ENCODE measurements around the gene IL10RA.
A peak's percentile ranks its signal among the peaks of the same experiment; 100 is the strongest.
"Not testable (repeated sequence)": the region's sequence is repeated elsewhere in the genome, so short reads cannot be mapped to it uniquely, and the experiment has no call there.

The IL10RA gene

GRCh38 chr11:117993988-117994745, 8.0 kb downstream of the IL10RA start:
- DNase-seq = peak; percentile 40

GRCh38 chr11:117995472-117995871, 9.3 kb downstream of the IL10RA start:
- DNase-seq = no peak

- DNase-seq = no peak
Observed at GRCh38 chr11:117996058-117996457, 9.9 kb downstream of the IL10RA start.

GRCh38 chr11:117997406-117997805, 11.2 kb downstream of the IL10RA start:
- no peak for DNase-seq

- DNase-seq = no peak
Observed at GRCh38 chr11:117997823-117998579, 11.8 kb downstream of the IL10RA start.

- DNase-seq = no peak
Observed at GRCh38 chr11:117998664-117999353, 12.6 kb downstream of the IL10RA start.

- DNase-seq = no peak
Observed at GRCh38 chr11:117999354-117999993, 13.3 kb downstream of the IL10RA start.

GRCh38 chr11:118000067-118000849, 14.1 kb downstream of the IL10RA start:
- DNase-seq = no peak

- no peak for DNase-seq
Observed at GRCh38 chr11:118000850-118001228, 14.6 kb downstream of the IL10RA start.

- no peak for DNase-seq
Observed at GRCh38 chr11:118001494-118001971, 15.3 kb downstream of the IL10RA start.

GRCh38 chr11:118002010-118002540, 15.9 kb downstream of the IL10RA start:
- DNase-seq = no peak

- no peak for DNase-seq
Observed at GRCh38 chr11:118002541-118003423, 16.6 kb downstream of the IL10RA start.

GRCh38 chr11:118003456-118003855, 17.3 kb downstream of the IL10RA start:
- no peak for DNase-seq

GRCh38 chr11:118004543-118005223, 18.5 kb downstream of the IL10RA start:
- no peak for DNase-seq

- no peak for DNase-seq
Observed at GRCh38 chr11:118005224-118006152, 19.3 kb downstream of the IL10RA start.

- DNase-seq = no peak
Observed at GRCh38 chr11:118006153-118006534, 19.9 kb downstream of the IL10RA start.

- DNase-seq = no peak
Observed at GRCh38 chr11:118007040-118007439, 20.8 kb downstream of the IL10RA start.

GRCh38 chr11:118007563-118008270, 21.5 kb downstream of the IL10RA start:
- DNase-seq = not testable (repeated sequence)
